Liver (tissue), 9 donors: ENCODE results near the gene LZTS3. TPM values are rescaled to one million over a fixed set of nuclear protein-coding genes. Genes with fewer than 3 reads are reported as not detected.
A peak's percentile ranks its signal among the peaks of the same experiment; 100 is the strongest.

Experiments
- DNase-seq: peaks from one replicate; pipeline ENCODE4 v3.0.0-alpha.2; 2017; ENCODE audit warnings: low spot score
- H3K27ac ChIP-seq, 2 donors: one replicate each; pipeline ENCODE4 v1.7.0; 2013; ENCODE audit warnings: inconsistent platforms in 2 of 2, low read length in 2 of 2, control low read depth in 1 of 2, low read depth in 1 of 2, mild to moderate bottlenecking in 1 of 2
- H3K27me3 ChIP-seq, 4 donors: one replicate each; pipeline versions ENCODE4 v1.6.1 to v1.7.0; 2013; ENCODE audit warnings: low read length in 3 of 4, inconsistent platforms in 1 of 4, mild to moderate bottlenecking in 1 of 4, moderate library complexity in 1 of 4; ENCODE audit not compliant: control insufficient read depth in 4 of 4, insufficient read depth in 4 of 4
- H3K36me3 ChIP-seq, 4 donors: one replicate each; pipeline versions ENCODE4 v1.6.1 to v1.7.0; 2013; ENCODE audit warnings: low read length in 3 of 4, mild to moderate bottlenecking in 3 of 4, low read depth in 1 of 4, moderate library complexity in 1 of 4; ENCODE audit not compliant: control insufficient read depth in 4 of 4, insufficient read depth in 3 of 4
- H3K4me1 ChIP-seq, 4 donors: one replicate each; pipeline versions ENCODE4 v1.6.1 to v1.7.0; 2013; ENCODE audit warnings: low read length in 3 of 4, mild to moderate bottlenecking in 3 of 4, moderate library complexity in 1 of 4; ENCODE audit not compliant: control insufficient read depth in 4 of 4, insufficient read depth in 4 of 4
- H3K4me3 ChIP-seq, 3 donors: one replicate each; pipeline versions ENCODE4 v1.6.1 to v1.7.0; 2013; ENCODE audit warnings: low read length in 3 of 3, control low read depth in 1 of 3, low read depth in 1 of 3, mild to moderate bottlenecking in 1 of 3
- H3K9ac ChIP-seq, 2 donors: one replicate each; pipeline ENCODE4 v1.7.0; 2013; ENCODE audit warnings: low read length in 2 of 2, mild to moderate bottlenecking in 2 of 2, moderate library complexity in 2 of 2, control low read depth in 1 of 2, low read depth in 1 of 2
- H3K9me3 ChIP-seq, 4 donors: one replicate each; pipeline versions ENCODE4 v1.6.1 to v1.7.0; 2013; ENCODE audit warnings: low read length in 3 of 4; ENCODE audit not compliant: control insufficient read depth in 4 of 4
- CTCF ChIP-seq: fragments of 150-350 bp; IDR thresholded peaks from 2 replicates; pipeline ENCODE4 v1.5.1; 2017; ENCODE audit warnings: improper control_type of control experiment, low read depth, low read length; ENCODE audit not compliant: missing input control
- FOXA1 ChIP-seq: IDR thresholded peaks from 2 replicates; pipeline ENCODE4 v1.6.1; 2016; ENCODE audit warnings: antibody characterized with exemption
- GABPA ChIP-seq, 2 donors: IDR thresholded peaks in 1 of 2; conservative IDR thresholded peaks in 1 of 2; 2 replicates each; pipeline ENCODE4 v1.6.1; 2016; ENCODE audit warnings: antibody characterized with exemption in 2 of 2, mild to moderate bottlenecking in 1 of 2, moderate library complexity in 1 of 2
- HNF4A ChIP-seq, 2 donors: conservative IDR thresholded peaks; 2 replicates each; pipeline ENCODE4 v1.6.1; 2016; ENCODE audit warnings: antibody characterized with exemption in 2 of 2, mild to moderate bottlenecking in 2 of 2
- JUND ChIP-seq, 2 donors: IDR thresholded peaks; 2 replicates each; pipeline ENCODE4 v1.6.1; 2016; ENCODE audit warnings: antibody characterized with exemption in 2 of 2
- MAX ChIP-seq: IDR thresholded peaks from 2 replicates; pipeline ENCODE4 v1.6.1; 2016; ENCODE audit warnings: antibody characterized with exemption
- NR2F2 ChIP-seq: IDR thresholded peaks from 2 replicates; pipeline ENCODE4 v1.6.1; 2016; ENCODE audit warnings: antibody characterized with exemption
- RAD21 ChIP-seq, 2 donors: IDR thresholded peaks; 2 replicates each; pipeline ENCODE4 v1.6.1; 2016; ENCODE audit warnings: antibody characterized with exemption in 2 of 2, mild to moderate bottlenecking in 2 of 2
- REST ChIP-seq: IDR thresholded peaks from 2 replicates; pipeline ENCODE4 v1.6.1; 2016; ENCODE audit warnings: antibody characterized with exemption, mild to moderate bottlenecking
- RXRA ChIP-seq, 2 donors: IDR thresholded peaks; 2 replicates each; pipeline ENCODE4 v1.6.1; 2017 to 2018; ENCODE audit warnings: antibody characterized with exemption in 2 of 2, mild to moderate bottlenecking in 1 of 2
- SP1 ChIP-seq: IDR thresholded peaks from 2 replicates; pipeline ENCODE4 v1.6.1; 2018; ENCODE audit warnings: antibody characterized with exemption, mild to moderate bottlenecking
- TAF1 ChIP-seq: conservative IDR thresholded peaks from 2 replicates; pipeline ENCODE4 v1.6.1; 2016; ENCODE audit warnings: antibody characterized with exemption, mild to moderate bottlenecking
- ZBTB33 ChIP-seq: IDR thresholded peaks from 2 replicates; pipeline ENCODE4 v1.6.1; 2016; ENCODE audit warnings: antibody characterized with exemption
- whole genome bisulfite sequencing: extraction: QIAGEN DNeasy Blood & Tissue Kit; methylation state at CpG from one replicate; pipeline ENCODE4 v1.1.7; 2013; 5-methylcytosine and 5-hydroxymethylcytosine counted together
- polyA plus RNA-seq, 2 donors: library from polyadenylated mRNA; stranded (reverse) in 1 of 2; unstranded in 1 of 2; fragments of 200-250 nt in 1 of 2; fragments of >200 nt in 1 of 2; fragmentation: Nextera tagmentation in 1 of 2; extraction: Ambion mirVana in 1 of 2; gene quantifications; one replicate each; pipeline versions ENCODE4 v1.2.1 to v1.2.3, GENCODE V29; 2013 to 2015
- total RNA-seq, 2 donors: library from RNA; depleted of rRNA; stranded (reverse); fragments of >200 nt; gene quantifications; one replicate each; pipeline ENCODE4 v1.2.3, GENCODE V29; 2014
- donor health status: healthy.
- donor health status: healthy.
- donor health status: healthy.
- donor health status: healthy.
- donor health status: healthy.

The LZTS3 gene
- total and polyA plus RNA-seq, 4 donors: 1.9 to 3.7 (median 3.5) TPM

- no peak for TF ChIP-seq FOXA1
- TF ChIP-seq TAF1: no peak
Measured at GRCh38 chr20:3203315-3204123, 30.2 kb upstream of the LZTS3 start (continued).

- peaks cover 2 to 18% (median 9%) of the 10 kb centered on the region in 4 donors for H3K36me3 ChIP-seq
- peak overlapping the region; percentile 74 to 99 (median 95) for H3K4me3 ChIP-seq
- no peak overlapping the region for H3K27ac ChIP-seq
- WGBS: 43% methylated on average over 9 of the region's 9 CpGs
- H3K27me3 ChIP-seq: no peaks in the 10 kb centered on the region
- DNase-seq: no peak
- no peaks in the 10 kb centered on the region for H3K9me3 ChIP-seq
- peak overlapping the region in 1 of 2 donors; percentile 63 for H3K9ac ChIP-seq
- H3K4me1 ChIP-seq: peaks cover 6 to 18% (median 13%) of the 10 kb centered on the region in 4 donors
- TF ChIP-seq NR2F2 (no peak), REST (no peak), TAF1 (no peak), HNF4A (conservative IDR thresholded peaks at IDR 0.05) (no peak), JUND (IDR thresholded peaks at IDR 0.05) (no peak), GABPA (IDR thresholded peaks at IDR 0.05 in 1 of 2, conservative IDR thresholded peaks at IDR 0.05 in 1 of 2) (no peak), MAX (no peak), SP1 (no peak), ZBTB33 (no peak), RAD21 (IDR thresholded peaks at IDR 0.05) (no peak), RXRA (IDR thresholded peaks at IDR 0.05) (no peak), CTCF (no peak)
Measured at GRCh38 chr20:3202965-3203314, 29.6 kb upstream of the LZTS3 start.
